ENCODE data around the gene THRA. TPM values are rescaled to one million over a fixed set of nuclear protein-coding genes. Genes with fewer than 3 reads are reported as not detected.

THRA gene
- polyA plus RNA-seq, 3 donors: 46.9 to 57.1 (median 51.1) TPM

GRCh38 chr17:40093005-40093579, 30.3 kb downstream of the THRA start:
- no peak for DNase-seq (ENCODE audit: extremely low read depth in 1 of 11, low read depth in 9 of 11, low spot score in 4 of 11)

GRCh38 chr17:40093580-40094201, 30.9 kb downstream of the THRA start:
- DNase-seq (ENCODE audit: extremely low read depth in 1 of 11, low read depth in 9 of 11, low spot score in 4 of 11): no peak

DNA sequence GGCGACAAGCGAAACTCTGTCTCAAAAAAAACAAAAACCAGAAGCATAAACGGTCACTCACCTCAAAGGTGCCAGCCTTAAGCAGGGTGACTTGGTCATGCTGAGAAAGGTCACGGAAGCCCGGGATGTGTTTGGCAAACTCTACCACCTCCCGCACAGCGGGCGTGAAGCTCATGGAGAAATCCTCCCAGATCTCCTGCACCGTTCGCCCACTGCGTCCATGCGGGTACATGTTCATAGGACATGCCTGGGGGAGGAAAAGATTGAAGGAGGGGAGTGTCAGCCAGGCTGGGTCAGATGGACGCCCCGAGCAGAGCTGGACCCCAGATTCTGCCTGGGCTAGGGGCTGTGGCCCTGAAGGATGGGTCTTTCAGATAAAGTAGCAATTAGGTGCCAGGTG, 32.1 kb downstream of the THRA start:
- DNase-seq (ENCODE audit: extremely low read depth in 1 of 11, low read depth in 9 of 11, low spot score in 4 of 11): no peak

DNA sequence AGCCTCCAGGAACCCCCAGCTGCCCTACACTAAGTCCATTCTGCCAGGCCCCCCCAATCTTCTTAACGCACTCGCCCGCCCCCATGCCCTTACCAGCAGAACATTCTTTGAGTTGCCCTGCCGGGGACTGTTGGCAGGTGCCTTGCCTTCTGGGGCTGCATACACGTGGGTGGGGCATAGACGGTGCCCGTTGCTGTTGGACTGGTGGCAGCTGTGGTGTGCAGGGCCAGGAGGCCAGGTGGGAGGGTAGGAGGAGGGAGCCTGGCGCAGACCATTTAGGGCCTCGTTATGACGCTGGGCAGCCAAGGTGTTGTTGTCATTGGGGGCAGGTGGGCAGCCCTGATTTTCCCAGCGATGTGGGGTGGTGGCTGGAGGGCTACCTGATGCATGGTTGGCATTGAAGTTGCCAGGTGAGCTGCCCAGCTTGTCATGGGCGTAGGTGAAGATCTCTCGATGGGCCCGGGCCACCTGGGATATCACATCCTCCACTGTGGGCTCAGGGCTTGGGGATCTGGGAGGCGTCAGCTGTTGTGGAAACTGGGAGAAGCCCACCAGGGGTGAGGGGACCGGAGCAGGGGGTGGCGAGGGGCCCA, 32.7 kb downstream of the THRA start:
- DNase-seq (ENCODE audit: extremely low read depth in 1 of 11, low read depth in 9 of 11, low spot score in 4 of 11): no peak

- DNase-seq (ENCODE audit: extremely low read depth in 1 of 11, low read depth in 9 of 11, low spot score in 4 of 11): no peak
These were observed 33.4 kb downstream of the THRA start for GRCh38 chr17:40095944-40096791.

DNA sequence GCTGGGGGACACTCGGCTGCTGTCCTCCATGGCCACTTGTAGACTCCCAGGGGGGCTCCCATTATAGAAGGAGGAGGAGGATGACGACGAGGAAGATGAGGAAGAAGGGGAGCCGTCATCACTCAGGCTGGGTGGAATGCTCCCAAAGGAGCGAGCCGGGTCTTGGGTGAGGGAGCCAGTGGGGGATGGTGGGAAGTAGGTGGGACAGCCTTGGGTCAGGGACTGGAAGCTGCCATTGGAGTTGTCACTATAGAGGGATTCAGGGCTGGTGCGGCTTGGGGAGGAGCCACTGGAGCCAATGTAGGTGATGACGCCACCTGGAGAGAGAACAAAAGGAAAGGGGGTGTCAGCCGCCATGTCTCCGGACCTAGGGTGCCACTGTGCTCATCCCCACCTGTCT, 34.3 kb downstream of the THRA start:
- no peak for DNase-seq (ENCODE audit: extremely low read depth in 1 of 11, low read depth in 9 of 11, low spot score in 4 of 11)

DNA sequence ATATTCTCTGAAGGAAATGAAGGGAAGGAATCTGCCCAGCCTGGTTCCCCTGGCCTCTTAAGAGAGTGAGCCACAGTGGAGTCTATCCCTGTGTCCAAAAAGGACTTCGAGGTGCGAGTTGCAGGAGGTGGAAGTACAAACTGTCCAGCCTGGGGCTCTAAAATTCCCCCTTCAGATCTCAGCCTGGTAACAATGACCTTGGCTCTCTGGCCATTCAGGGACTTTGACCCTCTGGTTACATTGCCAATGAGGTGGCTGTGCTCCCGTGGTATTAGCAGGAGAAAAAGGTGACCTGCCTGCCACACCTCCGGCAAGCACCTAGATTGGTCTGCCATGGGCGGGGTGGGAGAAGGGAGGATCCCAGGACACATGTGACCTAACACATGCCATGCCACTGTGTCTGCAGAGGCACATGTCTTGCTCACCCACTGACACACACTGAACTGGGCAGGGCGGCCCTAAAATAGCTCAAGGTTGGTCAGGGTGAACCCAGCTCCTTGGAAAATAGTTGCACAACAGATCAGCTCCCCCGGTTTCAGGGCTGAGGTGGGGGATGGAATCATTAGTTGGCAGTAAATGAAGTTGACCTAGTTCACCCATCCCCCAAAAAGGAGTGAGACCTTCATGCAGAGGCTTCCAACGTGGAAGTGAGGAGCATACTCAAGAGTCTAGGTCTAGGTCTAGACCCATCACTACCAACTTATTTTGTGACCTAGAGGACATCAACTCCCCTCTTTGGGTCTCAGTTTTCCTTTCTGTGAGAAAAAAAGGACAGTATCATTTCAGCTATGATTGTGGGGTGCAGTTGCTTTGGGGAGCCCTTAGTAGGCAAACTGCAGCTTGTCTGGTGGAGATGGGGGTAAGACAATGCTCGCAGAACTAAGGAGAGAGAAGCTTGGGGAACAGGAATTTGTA, 35.4 kb downstream of the THRA start:
- DNase-seq (ENCODE audit: extremely low read depth in 1 of 11, low read depth in 9 of 11, low spot score in 4 of 11): no peak

DNA sequence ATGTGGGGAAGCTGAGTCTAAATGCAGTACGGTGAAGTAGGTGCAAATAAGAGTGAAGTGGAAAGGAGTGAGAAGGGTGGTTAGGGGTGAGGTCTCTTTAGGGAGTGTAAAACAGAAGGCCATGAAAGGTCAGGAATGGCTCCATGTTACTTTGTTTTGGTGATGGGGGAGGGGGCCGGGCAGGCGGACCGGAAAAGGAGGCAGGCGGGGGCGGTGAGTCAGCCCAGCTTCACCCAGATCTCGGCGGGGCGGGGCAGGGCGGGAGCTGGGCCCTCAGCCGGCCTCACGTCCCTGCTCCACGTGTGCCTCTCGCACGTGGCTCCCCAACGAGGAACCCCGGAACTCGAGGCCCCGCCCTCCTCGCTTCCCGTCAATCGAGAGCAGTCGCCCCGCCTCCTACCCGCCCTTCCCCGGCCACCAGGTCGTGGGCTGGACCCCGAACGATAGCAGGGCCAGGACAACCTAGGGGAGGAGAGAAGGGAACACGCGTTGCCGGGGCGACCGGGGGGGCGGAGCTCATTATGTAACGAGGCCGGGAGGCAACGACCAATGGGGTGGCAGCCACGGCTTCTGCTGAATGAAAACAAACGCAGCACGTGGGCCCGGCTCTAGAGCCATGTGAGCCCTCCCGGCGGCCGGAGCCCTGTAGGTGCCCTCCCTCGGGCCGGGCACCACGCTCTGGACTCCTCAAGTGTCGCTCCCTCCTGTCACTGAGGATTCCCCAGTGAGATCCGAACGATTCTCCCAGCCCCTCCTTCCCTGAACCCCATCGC, 36.3 kb downstream of the THRA start:
- DNase-seq (ENCODE audit: extremely low read depth in 1 of 11, low read depth in 9 of 11, low spot score in 4 of 11): peak in 6 of 11 donors; percentile 79 to 90 (median 84)

DNA sequence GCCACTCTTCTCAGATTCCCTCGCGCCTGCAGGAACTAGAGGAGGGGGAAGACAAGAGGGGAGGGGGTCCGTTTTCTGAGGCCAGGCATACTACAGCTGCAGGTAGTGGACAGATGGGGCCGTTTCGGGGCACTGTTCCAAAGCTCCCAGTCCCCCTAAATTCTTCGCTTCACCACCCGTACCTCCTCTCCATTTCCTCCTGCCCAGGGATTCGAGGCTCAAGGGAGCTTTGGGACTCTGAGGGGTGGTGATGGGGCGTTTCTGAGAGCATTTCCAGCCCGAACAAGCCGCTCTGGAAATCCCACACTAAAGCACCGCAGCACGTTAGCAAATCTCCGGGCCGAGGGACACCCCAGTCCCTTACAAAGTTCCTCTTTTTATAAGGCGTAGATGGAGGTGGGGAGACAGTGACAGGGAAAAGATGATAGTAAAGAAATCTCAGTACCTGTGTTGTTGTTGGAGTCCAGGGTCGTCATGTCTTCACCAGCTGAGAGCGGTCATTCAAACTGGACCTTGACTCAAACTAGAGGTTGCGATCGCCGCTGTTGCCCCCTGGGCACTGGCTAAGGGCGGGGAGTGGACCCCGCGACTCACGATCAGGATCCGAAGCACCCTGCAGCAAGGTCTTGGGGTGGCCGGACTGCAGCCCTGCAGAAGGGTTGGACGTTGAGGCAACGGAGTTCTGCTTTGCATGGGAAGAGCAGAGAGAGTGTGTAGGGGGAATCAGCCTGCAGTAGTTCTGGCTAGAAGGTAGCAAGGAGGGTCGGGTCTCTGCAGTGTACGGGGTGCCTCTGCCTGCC, 37.1 kb downstream of the THRA start:
- no peak for DNase-seq (ENCODE audit: extremely low read depth in 1 of 11, low read depth in 9 of 11, low spot score in 4 of 11)

DNA sequence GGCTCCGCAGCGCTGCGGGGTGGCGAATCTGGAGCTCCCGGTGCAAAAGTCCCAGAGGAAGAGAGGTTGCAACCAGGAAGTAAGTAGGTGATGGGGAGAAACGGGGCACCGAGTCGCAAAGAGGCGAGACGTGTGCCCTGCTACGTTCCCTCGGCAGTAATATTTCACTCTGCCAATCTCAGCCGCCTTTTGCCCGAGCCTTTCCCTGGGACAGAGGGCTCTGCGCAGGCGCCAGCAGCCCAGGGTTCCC, 37.6 kb downstream of the THRA start, which contains the start of gene NR1D1:
TSS of gene NR1D1 (minus strand) at position 171 of the 250 bp plus-strand sequence. CDS start 495 bp downstream, outside the sequence.
- DNase-seq (ENCODE audit: extremely low read depth in 1 of 11, low read depth in 9 of 11, low spot score in 4 of 11): no peak

- peak in 10 of 11 donors; percentile 82 to 94 (median 90) for DNase-seq (ENCODE audit: extremely low read depth in 1 of 11, low read depth in 9 of 11, low spot score in 4 of 11)
These were observed 38.1 kb downstream of the THRA start for GRCh38 chr17:40100669-40101366.

GRCh38 chr17:40101367-40102210, 38.8 kb downstream of the THRA start:
- no peak for DNase-seq (ENCODE audit: extremely low read depth in 1 of 11, low read depth in 9 of 11, low spot score in 4 of 11)

DNA sequence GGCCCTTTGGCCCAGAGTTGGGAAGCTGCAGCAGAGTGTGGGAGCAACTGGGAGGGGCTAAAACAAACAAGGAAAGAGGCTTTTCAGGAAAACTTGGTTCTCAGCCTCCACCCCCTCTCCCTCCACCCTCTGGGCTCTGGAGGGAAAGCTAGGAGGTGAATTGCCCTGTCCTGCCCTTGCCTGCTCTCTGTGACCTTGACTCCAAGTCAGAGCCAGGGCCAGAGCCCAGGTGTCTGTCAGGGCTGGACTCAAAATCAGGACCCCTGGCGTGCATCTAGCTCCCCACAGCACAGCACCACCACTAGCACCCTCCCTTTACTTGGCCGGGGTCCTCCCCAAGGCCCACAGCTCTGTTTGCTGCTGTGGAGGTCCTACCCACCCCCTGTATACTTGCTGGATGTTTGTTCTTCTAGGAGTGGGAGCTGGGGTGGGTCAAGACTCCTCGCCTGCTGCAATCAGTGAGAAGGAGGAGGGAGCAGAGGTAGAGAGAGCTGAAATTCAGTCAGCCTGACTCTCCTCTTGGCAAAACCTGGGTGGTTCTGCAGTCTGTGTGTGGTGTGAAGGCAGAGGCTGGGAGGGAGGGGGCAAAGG, 40.4 kb downstream of the THRA start:
- no peak for DNase-seq (ENCODE audit: extremely low read depth in 1 of 11, low read depth in 9 of 11, low spot score in 4 of 11)

- DNase-seq (ENCODE audit: extremely low read depth in 1 of 11, low read depth in 9 of 11, low spot score in 4 of 11): no peak
These were observed 40.9 kb downstream of the THRA start for GRCh38 chr17:40103688-40104087.

DNA sequence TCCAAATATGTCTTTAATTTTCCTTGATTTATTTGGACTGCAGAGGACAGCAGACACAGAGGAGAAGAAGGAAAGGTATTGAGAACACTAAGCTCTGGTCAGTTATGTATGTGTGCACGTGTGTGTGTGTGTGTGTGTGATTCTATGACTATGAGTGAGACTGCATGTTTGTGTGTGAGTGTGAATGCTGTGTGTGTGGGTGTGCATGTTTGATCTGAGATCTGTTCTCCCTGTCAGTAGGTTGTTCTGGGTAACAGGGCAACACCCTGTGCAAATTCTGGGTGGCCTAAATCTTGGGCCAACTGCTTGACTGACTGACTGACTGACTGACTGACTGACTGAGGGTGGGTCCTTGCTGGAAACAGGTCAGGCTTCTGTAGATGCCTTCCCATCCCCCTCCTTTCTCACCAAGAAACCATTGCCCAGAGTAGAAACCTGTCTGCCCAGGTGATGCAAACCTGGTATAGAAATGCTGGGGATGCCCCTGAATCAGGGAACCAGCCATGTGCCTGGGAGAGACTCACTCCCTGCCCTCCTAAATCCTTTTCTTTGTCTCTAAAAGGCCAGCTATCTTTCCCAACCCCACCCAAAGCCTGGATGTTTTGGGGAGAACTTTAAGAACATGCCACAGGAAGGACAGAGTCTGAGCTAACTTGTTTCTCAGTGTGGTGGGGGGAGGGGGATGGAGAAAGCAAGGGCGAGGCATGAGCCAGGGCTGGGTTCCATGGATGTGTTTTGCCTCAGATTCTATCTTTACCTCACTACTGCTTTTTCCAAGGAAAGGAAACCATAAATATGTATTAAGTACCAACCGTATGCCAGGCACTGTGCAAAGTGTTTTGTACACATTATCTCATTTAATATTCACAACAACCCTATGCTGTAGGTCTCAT, 42.1 kb downstream of the THRA start:
- no peak for DNase-seq (ENCODE audit: extremely low read depth in 1 of 11, low read depth in 9 of 11, low spot score in 4 of 11)
